Left ventricle myocardium inferior (tissue), 1 donor: ENCODE data around the gene HIP1. TPM values are rescaled to one million over a fixed set of nuclear protein-coding genes. Genes with fewer than 3 reads are reported as not detected.
"Not testable (repeated sequence)": the region's sequence is repeated elsewhere in the genome, so short reads cannot be mapped to it uniquely, and the experiment has no call there.

Source experiments
- DNase-seq: peaks from one replicate; pipeline ENCODE4 v3.0.0-alpha.2; 2020
- H3K27ac ChIP-seq: fragments of 200-600 bp; replicated peaks from 2 replicates; pipeline ENCODE4 v1.8.0; 2021
- H3K27me3 ChIP-seq: fragments of 200-600 bp; 2 replicates; pipeline ENCODE4 v1.8.0; 2021; ENCODE audit warnings: low read depth
- H3K36me3 ChIP-seq: fragments of 200-600 bp; 2 replicates; pipeline ENCODE4 v1.8.0; 2021
- H3K4me1 ChIP-seq: fragments of 200-600 bp; 2 replicates; pipeline ENCODE4 v1.8.0; 2021
- H3K4me3 ChIP-seq: fragments of 200-600 bp; 2 replicates; pipeline ENCODE4 v1.8.0; 2021; ENCODE audit warnings: mild to moderate bottlenecking, moderate library complexity
- H3K9me3 ChIP-seq: fragments of 200-600 bp; replicated peaks from 2 replicates; pipeline ENCODE4 v1.8.0; 2021
- CTCF ChIP-seq: fragments of 200-600 bp; IDR thresholded peaks from 2 replicates; pipeline ENCODE4 v1.8.0; 2021; ENCODE audit warnings: antibody characterized with exemption, mild to moderate bottlenecking, borderline replicate concordance
- intact Hi-C: fragments of 100-400 bp; cut with micrococcal nuclease; formaldehyde crosslinking; loops from one replicate; pipeline ENCODE4 v1.11.0; 2022
- total RNA-seq: library from RNA; stranded (reverse); fragmentation: NEBNext Ultra II Directional; extraction: Animal tissue kit (Norgen Biotek cat#: 25700); gene quantifications from one replicate; pipeline ENCODE4 v1.2.1, GENCODE V29; 2021
- donor health status: DM: no; HTN: yes; CAD: no; lungs with severe emphysema.

HIP1 gene
- total RNA-seq, 1 donor from 2014 or later = 14.5 TPM

GRCh38 chr7:75559976-75560365 lies 178.8 kb downstream of the HIP1 start:
- Histone ChIP-seq H3K27ac (no peak overlapping the region), H3K9me3 (no peaks in the 10 kb centered on the region), H3K4me3 (no peak overlapping the region), H3K4me1 (peaks cover 6% of the 10 kb centered on the region), H3K36me3 (peaks cover 87% of the 10 kb centered on the region), H3K27me3 (no peaks in the 10 kb centered on the region)
- DNase-seq = no peak
- no peak for TF ChIP-seq CTCF
- intact Hi-C loops = no loop called here

- Histone ChIP-seq H3K4me1 (peaks cover 1% of the 10 kb centered on the region), H3K4me3 (no peak overlapping the region), H3K9me3 (no peaks in the 10 kb centered on the region), H3K36me3 (peaks cover 92% of the 10 kb centered on the region), H3K27ac (no peak overlapping the region), H3K27me3 (no peaks in the 10 kb centered on the region)
- DNase-seq = no peak
- intact Hi-C loops = no loop called here
- TF ChIP-seq CTCF = no peak
Observed at GRCh38 chr7:75559355-75559975, 179.3 kb downstream of the HIP1 start.

GRCh38 chr7:75556835-75557234 lies 181.9 kb downstream of the HIP1 start:
- DNase-seq, intact Hi-C loops, H3K27me3 ChIP-seq, H3K4me1 ChIP-seq, H3K4me3 ChIP-seq, H3K9me3 ChIP-seq, H3K27ac ChIP-seq: not testable (repeated sequence)
- peaks cover 99% of the 10 kb centered on the region for H3K36me3 ChIP-seq

- intact Hi-C loops = no loop called here
- H3K36me3 ChIP-seq = peaks cover 98% of the 10 kb centered on the region
Observed at GRCh38 chr7:75555736-75556135, 183.0 kb downstream of the HIP1 start.

GRCh38 chr7:75546237-75547015 lies 192.3 kb downstream of the HIP1 start:
- TF ChIP-seq CTCF = no peak
- intact Hi-C loops = no loop called here
- H3K36me3 ChIP-seq = peaks cover 99% of the 10 kb centered on the region
- no peak overlapping the region for H3K4me3 ChIP-seq
- H3K4me1 ChIP-seq = no peaks in the 10 kb centered on the region
- no peak overlapping the region for H3K27ac ChIP-seq
- DNase-seq = no peak
- no peaks in the 10 kb centered on the region for H3K9me3 ChIP-seq
- H3K27me3 ChIP-seq = no peaks in the 10 kb centered on the region

More at GRCh38 chr7:75555736-75556135, 183.0 kb downstream of the HIP1 start:
- H3K27me3 ChIP-seq = no peaks in the 10 kb centered on the region
- no peak overlapping the region for H3K4me3 ChIP-seq
- no peak for TF ChIP-seq CTCF
- no peak for DNase-seq
- no peaks in the 10 kb centered on the region for H3K9me3 ChIP-seq
- no peak overlapping the region for H3K27ac ChIP-seq
- H3K4me1 ChIP-seq = no peaks in the 10 kb centered on the region

- H3K4me1 ChIP-seq = no peaks in the 10 kb centered on the region
- no peaks in the 10 kb centered on the region for H3K27me3 ChIP-seq
- no peak overlapping the region for H3K27ac ChIP-seq
- peaks cover 68% of the 10 kb centered on the region for H3K36me3 ChIP-seq
- no peak overlapping the region for H3K4me3 ChIP-seq
- no peaks in the 10 kb centered on the region for H3K9me3 ChIP-seq
- no peak for TF ChIP-seq CTCF
- DNase-seq = no peak
- intact Hi-C loops = no loop called here
Observed at GRCh38 chr7:75537731-75538130, 201.0 kb downstream of the HIP1 start.
